HG03108 (cell line): ENCODE results near the gene CTNNA2.

Source experiments
- ATAC-seq: cut with Tn5 transposase; IDR thresholded peaks from one replicate; pipeline ENCODE4 v1.9.1; 2021; ENCODE audit warnings: moderate library complexity; ENCODE audit not compliant: unreplicated experiment

The CTNNA2 gene

GRCh38 chr2:79782576-79783452 lies 270.0 kb downstream of the CTNNA2 start:
- ATAC-seq = no peak

- no peak for ATAC-seq
Observed at GRCh38 chr2:79788952-79789651, 276.3 kb downstream of the CTNNA2 start.

- ATAC-seq = no peak
Observed at GRCh38 chr2:79789811-79790210, 277.0 kb downstream of the CTNNA2 start.

- no peak for ATAC-seq
Observed at GRCh38 chr2:79792090-79792489, 279.2 kb downstream of the CTNNA2 start.

GRCh38 chr2:79793006-79793405 lies 280.2 kb downstream of the CTNNA2 start:
- ATAC-seq = no peak

- ATAC-seq = no peak
Observed at GRCh38 chr2:79796641-79797040, 283.8 kb downstream of the CTNNA2 start.

GRCh38 chr2:79798776-79799175 lies 285.9 kb downstream of the CTNNA2 start:
- ATAC-seq = no peak

- ATAC-seq = no peak
Observed at GRCh38 chr2:79799729-79800128, 286.9 kb downstream of the CTNNA2 start.

- no peak for ATAC-seq
Observed at GRCh38 chr2:79801082-79801481, 288.2 kb downstream of the CTNNA2 start.

GRCh38 chr2:79817288-79817687 lies 304.4 kb downstream of the CTNNA2 start:
- ATAC-seq = no peak

GRCh38 chr2:79820281-79820680 lies 307.4 kb downstream of the CTNNA2 start:
- no peak for ATAC-seq

- no peak for ATAC-seq
Observed at GRCh38 chr2:79822136-79822535, 309.3 kb downstream of the CTNNA2 start.

- no peak for ATAC-seq
Observed at GRCh38 chr2:79824086-79824786, 311.4 kb downstream of the CTNNA2 start.

- ATAC-seq = no peak
Observed at GRCh38 chr2:79827881-79828280, 315.0 kb downstream of the CTNNA2 start.

GRCh38 chr2:79830501-79830900 lies 317.6 kb downstream of the CTNNA2 start:
- ATAC-seq = no peak

GRCh38 chr2:79831961-79832360 lies 319.1 kb downstream of the CTNNA2 start:
- no peak for ATAC-seq

- no peak for ATAC-seq
Observed at GRCh38 chr2:79832511-79833234, 319.8 kb downstream of the CTNNA2 start.

GRCh38 chr2:79833235-79833878 lies 320.5 kb downstream of the CTNNA2 start:
- no peak for ATAC-seq

- ATAC-seq = no peak
Observed at GRCh38 chr2:79835911-79836310, 323.1 kb downstream of the CTNNA2 start.

GRCh38 chr2:79844011-79844410 lies 331.2 kb downstream of the CTNNA2 start:
- ATAC-seq = no peak
